GM19468 (cell line): ENCODE data around the gene LRRFIP1.
"Not testable (repeated sequence)": the region's sequence is repeated elsewhere in the genome, so short reads cannot be mapped to it uniquely, and the experiment has no call there.

Experiments used
- ATAC-seq: cut with Tn5 transposase; IDR thresholded peaks from one replicate; pipeline ENCODE4 v1.9.1; 2021; ENCODE audit warnings: mild to moderate bottlenecking, moderate library complexity, moderate number of reproducible peaks; ENCODE audit not compliant: unreplicated experiment; ENCODE audit errors: extremely low read depth

The LRRFIP1 gene

DNA sequence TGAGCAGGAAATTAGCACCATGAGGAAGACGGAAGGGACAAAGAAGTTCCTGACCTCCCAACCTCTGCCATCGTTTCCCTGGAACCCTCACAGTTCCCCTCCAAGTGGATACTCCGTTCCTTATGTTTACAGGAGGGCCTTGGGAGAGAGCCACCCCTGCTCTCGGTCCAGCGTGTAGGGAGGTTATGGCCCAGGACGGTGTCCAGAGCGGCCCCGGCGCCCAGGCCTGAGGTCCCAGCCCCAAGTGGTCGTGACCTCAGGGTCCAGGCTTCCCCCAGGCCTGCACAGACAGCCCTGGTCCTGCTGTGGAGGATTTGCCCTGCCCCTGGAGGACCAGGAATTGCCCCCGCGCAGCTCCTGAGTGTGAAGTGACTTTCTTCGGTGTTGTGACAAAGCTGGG lies 109.4 kb downstream of the LRRFIP1 start:
- ATAC-seq: no peak

DNA sequence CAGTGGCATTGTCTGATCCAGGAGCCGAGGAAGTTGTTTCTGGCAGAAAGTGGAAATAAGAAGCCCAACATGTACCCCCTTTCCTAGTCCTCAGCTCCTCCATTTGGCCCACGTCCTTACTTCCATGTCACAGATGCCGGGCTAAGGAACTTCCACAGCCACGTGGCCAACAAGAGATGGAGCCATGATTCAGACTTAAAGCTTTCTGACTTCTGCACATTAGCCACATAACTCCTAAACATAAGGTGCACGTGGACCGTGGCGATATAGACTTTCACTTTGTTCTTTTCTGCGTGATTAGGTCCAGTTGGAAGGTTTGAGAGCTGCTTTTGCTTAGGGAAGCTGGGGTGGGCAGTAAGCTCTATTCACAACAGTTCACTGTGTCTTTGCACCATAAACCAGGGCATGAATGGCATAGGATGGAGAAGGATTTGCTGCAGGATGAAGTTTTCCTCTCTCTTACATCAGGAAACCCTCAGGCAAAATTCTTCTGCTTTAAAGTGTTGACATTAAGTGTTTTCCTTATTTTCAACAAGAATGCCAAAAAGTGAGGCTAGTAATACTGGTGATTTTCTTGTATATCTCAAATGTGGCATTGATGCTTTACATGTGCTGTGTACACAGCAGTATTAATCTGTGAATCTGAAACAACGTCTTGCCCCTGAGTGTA lies 109.9 kb downstream of the LRRFIP1 start:
- ATAC-seq: no peak

DNA sequence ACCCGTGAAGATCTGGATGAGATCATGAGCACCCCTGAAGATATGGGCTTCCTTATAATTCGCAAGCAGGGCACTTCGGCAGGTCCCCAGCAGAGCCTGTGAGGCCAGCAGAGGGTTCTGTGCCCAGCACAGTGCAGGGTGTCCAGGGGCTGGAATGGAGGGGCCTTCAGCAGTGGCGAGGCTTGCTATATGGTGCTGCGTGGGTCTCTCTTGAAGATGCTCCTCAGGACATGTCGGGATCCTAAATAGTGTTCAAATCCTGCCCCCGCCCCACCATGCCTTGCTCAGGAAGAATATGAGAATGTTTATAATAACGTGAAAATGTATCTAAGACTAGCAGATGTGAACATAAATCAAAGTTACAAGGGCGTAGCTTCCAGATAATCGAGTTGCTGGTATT lies 110.9 kb downstream of the LRRFIP1 start:
- no peak for ATAC-seq

DNA sequence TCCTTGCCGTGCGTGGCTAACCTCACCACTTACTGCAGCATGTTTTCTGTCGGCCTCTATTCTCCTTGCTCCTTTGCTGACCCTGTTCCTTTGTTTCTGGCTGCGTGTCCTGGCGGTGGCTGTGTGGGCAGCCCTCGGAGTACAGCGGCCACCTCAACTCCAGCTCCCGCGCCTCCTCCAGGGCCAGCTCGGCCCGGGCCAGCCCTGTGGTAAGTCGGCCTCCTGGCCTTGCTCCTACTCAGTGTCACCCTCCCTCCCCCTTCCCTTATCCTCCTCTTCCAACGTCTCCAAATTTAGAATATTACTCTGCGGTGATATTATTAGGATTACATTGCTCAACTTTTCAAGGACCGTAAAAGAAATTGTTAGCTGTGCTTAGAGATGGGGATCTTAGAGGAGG lies 111.7 kb downstream of the LRRFIP1 start:
- no peak for ATAC-seq

DNA sequence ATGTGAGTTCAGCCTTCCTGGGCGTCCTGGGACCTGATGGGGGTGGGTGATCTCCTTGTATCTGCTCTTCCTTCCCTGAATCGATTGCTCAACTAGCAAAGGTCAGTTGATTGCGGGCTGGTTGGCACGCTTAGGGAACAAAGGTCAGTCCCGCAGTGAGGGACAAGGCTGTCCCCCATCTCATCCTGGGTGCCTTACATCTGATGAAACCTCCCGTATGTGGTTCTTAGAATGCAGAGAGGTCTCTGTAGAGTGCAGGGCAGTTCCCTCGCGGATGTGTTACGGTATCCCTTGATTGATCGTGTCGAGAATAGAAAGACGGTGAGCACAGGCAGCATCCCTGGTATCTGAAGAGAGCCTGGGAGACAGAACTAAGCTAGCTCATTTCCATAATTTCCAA lies 114.8 kb downstream of the LRRFIP1 start:
- ATAC-seq: no peak

DNA sequence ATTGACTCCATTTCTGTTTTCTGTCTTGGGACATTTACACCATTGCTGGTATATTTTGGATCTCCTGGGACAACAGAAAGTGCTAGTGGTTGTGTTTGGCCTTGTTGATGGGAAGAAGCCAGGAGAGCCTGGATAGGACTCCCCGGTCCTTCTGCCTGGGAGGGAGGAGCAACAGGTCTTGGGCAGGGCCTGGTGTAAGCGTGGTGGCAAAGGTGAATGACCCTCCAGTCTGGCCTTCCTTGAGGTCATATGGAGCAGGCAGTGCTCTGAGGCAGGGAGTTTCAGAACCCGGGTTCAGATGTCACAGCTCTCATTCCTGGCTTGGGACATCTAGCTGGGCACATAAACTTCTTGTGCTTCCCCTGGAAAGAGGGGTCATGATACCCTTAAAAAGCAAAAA lies 115.2 kb downstream of the LRRFIP1 start:
- no peak for ATAC-seq

DNA sequence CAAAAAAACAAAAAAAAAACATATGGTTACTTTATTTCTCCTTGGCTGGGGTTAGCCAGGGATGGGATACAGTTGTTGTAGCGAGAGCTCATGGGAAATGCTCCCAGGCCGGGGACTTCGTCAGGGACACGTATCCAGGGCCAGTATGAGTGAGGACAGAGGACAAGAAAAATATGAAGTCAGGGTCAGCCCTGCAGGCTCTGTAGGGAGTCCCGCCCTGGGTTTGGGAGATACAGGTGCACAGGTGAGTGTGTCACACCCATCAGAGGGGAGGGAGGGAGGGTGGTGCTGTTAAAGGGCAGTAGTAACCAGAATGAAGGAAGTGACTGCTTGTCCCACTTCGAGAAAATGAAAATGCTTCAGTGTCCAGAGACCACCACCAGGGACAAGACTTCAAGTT lies 115.6 kb downstream of the LRRFIP1 start:
- no peak for ATAC-seq

DNA sequence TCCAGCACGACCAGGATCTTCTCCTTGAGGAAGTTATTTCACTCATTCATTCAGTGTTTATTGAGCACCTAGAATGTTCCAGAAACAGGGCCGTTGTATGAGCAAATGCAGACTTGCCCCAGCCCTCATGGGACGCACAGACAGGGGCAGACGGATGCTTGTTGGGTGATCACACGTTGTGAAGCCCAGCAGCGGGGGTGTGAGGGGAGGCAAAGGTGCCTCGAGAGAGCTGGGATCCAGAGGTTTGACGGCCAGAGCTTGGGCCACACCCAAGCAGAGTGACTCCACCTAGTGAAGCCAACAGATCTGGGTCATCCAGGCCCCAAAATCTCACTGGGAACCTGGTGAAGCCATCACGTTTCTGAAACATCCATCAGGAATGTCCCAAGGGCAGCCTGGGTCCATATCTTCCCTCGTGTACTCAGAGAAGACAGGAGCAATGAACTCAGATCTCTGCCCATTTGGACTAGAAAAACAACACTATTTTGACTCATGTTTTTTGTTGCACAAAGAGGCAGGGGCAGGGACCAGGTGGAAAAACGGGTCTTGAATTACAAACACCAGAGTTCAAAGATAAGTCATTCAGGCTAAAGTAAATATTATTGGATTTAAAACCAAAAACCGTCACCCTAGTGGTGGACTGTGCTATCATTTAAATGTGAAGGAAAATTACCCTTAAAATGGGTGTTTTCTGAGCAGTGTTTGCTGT lies 116.3 kb downstream of the LRRFIP1 start:
- ATAC-seq: no peak

DNA sequence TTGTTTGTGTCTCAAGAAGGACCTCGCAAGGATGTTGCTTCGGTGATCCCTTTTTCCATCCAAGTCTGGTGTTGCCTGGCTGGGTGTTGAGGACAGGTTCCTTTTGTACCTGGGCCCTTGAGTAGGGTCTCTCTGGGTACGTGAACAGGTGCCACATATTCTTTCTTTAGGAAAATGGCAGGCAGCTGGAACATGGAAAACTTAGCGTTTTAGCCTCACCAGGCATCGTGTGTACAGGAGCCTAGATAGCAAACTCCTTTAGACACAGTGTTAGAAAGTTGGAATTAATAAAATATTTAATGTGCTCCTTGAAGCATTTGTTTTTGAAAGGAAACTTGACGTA lies 116.9 kb downstream of the LRRFIP1 start:
- ATAC-seq: no peak

DNA sequence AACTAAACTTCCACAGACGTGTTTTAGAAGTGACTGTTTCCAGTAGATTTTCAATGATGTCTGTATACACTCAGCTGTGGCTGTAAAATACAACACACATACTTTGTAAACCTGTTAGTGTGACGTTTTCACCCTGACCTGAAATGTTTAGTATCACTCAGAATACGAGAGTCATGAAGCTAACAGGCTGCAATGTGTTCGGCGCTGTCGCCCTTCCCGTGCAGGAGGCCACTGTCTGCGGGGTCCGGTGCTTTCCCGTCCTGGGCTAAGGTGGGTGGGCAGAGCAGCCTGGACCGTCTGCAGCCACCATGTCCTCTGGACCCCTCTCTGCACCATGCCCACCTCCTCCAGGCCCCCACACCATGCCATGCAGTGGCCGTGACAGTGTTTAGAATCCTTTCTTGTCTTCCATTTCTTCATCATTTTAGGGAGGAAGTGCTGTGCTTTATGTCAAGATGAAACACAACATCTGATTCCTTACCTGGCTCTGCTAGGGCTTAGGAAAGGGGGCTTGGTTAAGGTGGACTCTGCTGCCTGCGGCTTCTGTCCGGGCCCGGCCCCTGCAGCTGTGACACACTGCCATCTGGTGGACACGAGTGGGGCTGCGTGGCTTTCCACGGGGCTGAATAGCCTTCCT lies 117.3 kb downstream of the LRRFIP1 start:
- ATAC-seq: no peak

DNA sequence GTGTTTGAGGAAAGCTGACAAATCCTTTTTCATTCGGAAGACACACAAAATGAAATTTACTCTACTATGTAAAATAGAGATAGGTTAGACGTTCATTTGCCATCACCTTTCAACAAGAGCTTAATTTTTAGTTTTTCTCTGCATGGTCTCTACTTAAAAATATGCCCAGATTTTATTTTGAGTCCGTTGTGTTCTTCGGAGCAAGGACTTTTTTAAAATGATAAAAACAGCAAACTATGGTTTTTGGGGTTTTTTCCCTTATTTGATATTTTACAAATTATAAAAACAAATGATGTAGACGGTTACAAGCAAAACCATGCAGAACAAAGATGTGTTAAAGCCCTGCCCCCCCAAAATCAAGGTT lies 117.8 kb downstream of the LRRFIP1 start:
- no peak for ATAC-seq

DNA sequence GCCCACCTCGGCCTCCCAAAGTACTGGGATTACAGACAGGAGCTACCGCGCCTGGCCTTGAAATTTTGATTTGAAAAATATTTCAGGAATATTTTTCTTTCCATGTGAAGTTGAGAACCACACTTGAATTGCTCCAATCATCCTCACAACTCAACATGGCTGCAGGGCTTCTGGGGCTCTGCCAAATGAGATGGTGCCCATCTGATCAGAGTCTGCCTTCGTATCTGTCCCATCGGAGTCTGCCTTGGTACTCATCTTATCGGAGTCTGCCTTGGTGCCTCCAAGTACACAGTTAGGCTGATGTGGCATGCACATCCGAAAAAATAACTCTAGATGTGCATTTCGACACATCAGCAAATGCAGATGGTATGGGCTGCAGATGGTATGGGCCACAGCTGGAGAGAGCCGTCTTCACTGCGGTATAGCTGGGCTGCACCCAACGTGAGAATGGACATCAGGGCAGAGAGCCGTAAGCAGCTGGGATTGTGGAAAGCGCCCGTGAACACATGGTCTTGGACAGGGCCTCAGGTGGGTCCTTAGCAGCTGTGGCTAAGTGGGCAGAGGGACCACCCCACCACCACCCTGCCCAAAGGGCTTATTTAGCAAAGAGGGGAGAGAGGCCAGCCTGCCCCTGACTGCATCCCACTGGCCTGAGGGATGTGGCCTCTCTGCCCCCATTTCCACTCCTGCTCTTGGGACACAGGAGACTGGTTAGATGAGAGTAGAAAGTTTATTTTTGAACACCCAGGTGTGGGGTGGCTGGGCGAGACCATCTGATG lies 119.1 kb downstream of the LRRFIP1 start:
- no peak for ATAC-seq

DNA sequence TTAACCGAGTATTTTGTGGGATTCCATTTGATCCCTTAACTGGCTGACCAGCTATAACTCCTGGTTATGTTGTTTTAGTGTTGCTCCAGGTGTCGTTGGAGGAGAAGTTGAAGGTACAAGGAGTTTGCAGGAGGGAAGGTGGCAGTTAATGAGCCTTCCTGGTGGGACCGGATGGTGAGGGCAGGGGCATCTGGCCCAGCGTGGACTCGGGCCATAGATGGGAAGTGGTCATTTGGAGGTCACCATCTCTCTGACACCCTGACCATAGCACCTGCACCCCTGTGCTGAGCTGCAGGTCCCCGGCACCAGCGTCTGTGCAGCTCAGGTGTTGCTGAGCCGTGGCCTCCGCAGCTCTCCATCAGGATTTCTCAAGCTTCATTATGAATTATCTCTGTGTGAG lies 119.8 kb downstream of the LRRFIP1 start:
- no peak for ATAC-seq

DNA sequence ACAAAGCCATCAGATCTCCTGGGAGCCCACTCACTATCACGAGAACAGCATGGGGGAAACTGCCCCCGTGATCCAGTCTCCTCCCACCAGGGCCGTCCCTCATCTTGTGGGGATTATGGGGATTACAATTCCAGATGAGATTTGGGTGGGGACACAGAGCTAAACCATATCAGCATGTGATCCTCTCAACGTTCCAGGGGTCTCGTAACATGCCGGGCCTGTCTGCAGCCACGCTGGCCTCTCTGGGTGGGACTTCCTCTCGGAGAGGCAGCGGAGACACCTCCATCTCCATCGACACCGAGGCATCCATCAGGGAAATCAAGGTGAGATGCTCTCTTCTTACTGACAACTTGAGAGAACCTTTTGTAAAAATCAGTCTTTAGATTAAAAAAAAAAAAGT lies 121.6 kb downstream of the LRRFIP1 start:
- no peak for ATAC-seq

DNA sequence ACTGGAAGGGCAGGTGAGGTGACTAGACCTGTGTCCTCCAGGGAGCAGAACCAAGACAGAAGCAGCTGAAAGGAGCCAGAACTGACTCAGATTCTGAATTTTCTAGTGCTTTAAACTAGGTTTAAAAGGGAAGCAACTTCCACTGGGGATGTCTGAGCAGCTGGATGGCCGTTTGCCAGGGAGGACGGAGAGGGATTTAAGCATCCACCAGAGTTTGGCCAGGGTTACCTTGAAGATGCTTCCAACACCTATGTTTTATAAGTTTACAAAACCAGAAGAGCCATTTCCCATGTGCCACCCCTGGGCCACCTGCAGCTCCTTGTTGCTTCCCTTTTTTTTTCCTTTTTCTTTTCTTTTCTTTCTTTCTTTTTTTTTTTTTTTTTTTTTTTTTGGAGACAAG lies 122.6 kb downstream of the LRRFIP1 start:
- no peak for ATAC-seq

DNA sequence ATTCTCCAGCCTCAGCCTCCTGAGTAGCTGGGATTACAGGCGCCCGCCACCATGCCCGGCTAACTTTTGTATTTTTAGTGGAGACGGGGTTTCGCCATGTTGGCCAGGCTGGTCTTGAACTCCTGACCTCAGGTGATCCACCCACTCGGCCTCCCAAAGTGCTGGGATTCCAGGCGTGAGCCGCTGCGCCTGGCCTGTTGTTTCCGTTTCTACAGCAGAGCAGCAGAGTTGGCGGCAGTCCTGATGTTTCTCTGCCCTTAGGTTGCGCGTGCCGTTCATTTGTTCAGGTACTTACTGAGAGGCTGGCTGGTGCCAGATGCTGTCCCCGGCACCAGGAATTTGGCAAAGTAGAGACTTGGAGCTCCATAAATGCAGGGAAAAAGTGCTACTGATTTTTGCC lies 123.1 kb downstream of the LRRFIP1 start:
- ATAC-seq: not testable (repeated sequence)

DNA sequence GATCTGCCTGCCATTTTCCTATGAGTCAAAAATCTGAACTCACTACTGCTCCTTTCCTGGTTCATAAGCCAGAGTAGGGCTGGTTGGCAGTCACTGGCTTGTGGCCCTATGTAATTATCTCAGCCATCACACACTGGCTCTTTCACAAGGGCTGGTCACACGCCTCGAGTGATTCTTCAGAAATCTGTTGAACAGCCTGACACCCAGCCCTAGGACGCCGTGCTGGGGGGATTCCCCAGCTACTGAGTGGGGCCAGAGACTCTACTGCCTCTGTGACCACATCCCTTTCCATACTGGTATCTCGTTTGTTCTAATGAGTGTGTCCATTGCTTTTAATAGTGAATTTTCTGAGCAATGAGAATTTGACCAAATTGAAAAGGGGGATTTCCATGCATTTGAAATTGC lies 125.4 kb downstream of the LRRFIP1 start:
- ATAC-seq: peak; percentile 91

DNA sequence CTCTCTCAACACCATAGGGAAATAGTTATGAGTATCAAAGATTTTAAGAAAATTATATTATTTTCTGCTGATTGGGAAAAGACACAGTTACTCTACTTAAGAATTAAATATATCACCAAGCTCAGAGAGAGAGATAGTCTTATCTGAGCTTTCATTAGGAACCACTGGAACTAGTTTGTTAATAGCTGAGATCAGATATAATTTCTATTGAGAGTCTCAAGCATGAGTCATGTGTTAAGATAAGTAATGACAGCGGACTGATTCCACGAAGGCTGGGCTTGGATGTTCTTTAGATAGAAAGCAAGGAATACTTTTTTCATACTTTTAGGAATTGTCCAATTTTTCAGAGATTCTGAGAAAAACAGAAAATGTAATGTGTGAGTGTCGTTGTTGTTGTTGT lies 126.8 kb downstream of the LRRFIP1 start:
- no peak for ATAC-seq

DNA sequence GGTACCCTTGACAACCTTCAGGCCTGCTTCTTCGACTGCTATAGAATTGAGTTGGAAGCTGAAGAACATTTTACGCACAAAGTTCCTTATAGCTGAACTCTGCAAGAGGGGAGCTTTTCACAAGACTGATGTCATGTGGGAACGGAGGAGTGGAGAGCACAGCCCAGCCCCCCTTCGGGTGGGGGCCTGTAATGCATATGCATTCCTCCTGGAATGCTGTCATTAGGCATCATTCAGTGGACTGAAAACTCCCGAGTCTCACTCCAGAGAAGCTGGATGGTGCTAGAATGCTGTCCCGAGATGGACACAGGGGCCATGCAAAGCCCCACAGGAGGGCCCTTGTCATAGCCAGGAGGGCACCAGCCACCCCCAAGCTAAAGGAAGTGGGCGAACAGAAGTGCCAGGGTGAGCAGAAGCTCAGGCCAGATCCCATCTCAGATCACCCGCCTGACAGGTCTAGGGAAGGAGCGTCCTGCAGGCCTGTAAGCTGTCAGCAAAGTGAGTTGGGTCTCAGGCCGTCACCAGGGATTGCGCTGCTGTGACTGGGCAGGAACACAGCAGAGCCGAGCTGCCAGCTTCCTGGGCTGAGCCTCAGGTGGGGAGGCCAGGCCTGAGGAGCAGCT lies 127.3 kb downstream of the LRRFIP1 start:
- ATAC-seq: no peak

DNA sequence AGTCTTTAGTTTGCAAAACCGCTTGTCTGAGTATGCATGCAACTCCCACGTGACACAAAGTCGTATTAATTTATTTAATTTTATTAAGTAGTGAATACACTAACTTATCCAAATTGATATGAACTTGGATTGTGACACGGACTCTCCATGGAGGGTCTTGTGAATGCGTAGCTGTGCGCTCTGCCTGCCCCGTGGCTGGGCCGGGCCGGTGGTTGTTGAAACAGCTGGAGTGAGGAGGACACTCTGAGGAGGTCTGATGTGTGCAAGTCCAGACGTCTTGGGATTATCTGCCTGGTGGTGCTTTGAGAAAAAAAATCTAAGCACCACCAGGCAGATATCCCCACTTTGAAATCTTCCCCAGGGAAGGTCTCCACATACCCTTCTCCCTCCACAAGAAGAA lies 130.2 kb downstream of the LRRFIP1 start:
- ATAC-seq: no peak

DNA sequence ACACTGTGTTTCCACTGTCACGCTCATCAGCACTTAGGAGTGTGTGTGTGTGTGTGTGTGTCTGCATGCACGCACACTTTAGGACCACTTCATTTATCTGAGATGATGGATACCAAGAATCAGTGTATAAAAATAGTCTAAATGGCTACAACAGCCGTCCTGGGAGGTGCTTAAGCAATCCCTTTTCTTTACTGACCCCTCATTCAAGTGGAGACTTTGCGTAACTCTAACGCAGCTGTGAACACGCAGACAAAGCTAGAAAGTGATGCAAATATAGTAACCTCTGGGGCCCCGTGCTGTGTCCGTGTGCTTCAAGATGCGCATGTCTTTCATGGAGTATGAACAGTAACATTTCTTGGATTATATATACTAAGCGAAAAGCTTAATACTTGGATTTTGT lies 130.8 kb downstream of the LRRFIP1 start:
- ATAC-seq: no peak
